Measurements from ENCODE around the gene NECAP2.
"Not testable (repeated sequence)": the region's sequence is repeated elsewhere in the genome, so short reads cannot be mapped to it uniquely, and the experiment has no call there.

NECAP2 gene

GRCh38 chr1:16492937-16493336 is 52.4 kb downstream of the NECAP2 start:
- not testable (repeated sequence) for DNase-seq (ENCODE audit: low read depth in 2 of 2, low spot score in 1 of 2)

GRCh38 chr1:16493731-16494130 is 53.2 kb downstream of the NECAP2 start:
- not testable (repeated sequence) for DNase-seq (ENCODE audit: low read depth in 2 of 2, low spot score in 1 of 2)

DNA sequence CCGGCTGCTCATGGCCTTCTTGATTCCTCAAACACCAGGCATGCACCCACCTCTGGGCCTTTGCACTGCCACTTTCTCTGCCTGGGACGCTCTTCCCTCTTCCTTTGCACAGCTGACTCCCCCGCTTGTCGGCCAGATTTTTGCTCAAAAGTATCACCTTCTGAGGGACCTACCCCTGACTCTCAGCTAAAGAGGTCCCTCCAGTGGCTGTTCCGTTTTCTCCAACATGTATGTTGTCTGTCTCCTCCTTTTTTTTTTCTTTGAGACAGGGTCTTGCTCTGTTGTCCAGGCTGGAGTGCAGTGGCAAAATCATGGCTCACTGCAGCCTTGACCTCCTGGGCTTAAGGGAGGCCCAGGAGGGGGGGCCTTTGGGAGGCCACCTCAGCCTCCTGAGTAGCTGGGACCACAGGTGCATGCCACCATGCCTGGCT is 57.0 kb downstream of the NECAP2 start:
- DNase-seq (ENCODE audit: low read depth in 2 of 2, low spot score in 1 of 2), result not testable (repeated sequence)

DNA sequence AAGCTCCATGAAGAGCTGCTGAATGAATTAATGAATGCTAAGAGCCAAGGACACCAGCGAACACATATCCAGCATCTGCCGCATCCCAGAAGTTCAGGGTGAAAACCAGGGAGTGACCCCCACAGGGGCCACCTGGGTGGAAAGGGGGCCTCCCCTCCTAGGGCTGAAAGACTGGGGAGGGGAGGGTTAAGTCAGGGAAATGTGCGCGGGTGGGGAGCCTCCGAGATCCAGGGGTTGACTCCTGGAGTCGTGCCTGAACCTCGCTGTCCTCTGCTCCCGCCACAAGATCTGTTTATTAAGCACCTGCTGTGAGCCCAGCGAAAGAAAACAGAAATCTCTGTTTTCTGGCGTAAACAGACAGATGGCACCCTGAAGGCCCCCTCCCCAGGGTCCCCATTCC is 57.5 kb downstream of the NECAP2 start:
- DNase-seq (ENCODE audit: low read depth in 2 of 2, low spot score in 1 of 2), result not testable (repeated sequence)

DNA sequence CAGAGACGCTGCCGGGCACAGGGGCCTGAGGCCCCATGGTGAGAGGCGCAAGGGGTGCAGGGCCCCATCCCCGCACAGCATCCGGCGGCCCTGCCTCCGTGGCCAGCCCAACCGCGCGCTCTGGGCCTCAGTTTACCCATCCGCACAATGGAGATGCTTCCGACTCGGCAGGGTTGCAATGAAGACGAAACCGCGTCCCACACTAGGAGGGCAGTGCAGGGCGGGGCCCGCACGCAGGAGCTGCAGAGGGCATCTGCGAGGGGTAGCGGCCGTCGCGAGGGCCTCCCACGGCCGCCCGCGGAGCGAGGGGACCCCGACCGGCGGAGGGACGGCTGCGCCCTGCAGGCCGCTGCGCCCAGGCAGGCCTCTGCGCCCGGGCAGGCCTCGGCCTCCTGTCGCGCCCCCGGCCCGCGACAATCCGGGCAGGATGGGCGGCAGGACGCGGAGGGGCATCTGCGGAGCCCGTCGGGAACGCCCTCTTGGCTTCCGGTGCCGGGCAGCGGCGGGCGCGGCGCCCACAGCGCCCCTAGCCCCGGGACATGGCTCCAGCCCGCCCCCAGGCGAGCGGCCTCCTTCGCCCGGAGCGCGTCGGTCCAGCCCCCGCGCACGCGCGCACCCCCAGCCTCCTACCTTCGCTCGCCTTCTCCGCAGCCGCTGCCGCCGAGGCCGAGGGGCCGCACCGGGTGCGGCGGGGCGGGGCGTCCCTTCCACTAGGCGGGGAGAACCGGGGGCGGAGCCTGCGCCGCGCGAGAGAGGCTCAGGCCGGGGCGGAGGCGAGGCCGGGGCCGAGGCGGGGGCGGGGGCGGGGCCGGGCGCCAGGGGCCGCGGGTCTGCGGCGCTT is 58.3 kb downstream of the NECAP2 start:
- peak; percentile 66 to 70 for DNase-seq (ENCODE audit: low read depth in 2 of 2, low spot score in 1 of 2)

- not testable (repeated sequence) for DNase-seq (ENCODE audit: low read depth in 2 of 2, low spot score in 1 of 2)
Measured at GRCh38 chr1:16500466-16500865, 59.9 kb downstream of the NECAP2 start.

DNA sequence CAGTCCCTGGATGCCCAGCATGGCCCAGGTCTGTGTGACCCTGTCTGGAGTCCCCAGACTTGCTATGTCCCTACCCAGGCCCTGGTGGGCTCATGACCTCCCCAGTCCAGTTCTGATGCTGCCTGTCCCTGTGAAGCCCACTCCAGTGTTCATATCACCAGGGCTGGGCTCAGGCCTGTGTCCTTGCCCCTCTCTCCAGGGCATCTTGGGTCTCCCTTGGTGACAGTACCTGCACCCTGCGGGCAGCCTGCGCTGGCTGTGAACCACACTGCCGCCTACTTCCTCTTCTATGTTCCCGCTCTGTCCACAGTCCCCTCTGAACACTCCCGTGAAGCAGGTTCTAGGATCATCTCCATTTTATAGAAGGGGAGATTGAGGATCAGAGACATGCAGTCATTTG is 60.5 kb downstream of the NECAP2 start:
- DNase-seq (ENCODE audit: low read depth in 2 of 2, low spot score in 1 of 2), result not testable (repeated sequence)

DNA sequence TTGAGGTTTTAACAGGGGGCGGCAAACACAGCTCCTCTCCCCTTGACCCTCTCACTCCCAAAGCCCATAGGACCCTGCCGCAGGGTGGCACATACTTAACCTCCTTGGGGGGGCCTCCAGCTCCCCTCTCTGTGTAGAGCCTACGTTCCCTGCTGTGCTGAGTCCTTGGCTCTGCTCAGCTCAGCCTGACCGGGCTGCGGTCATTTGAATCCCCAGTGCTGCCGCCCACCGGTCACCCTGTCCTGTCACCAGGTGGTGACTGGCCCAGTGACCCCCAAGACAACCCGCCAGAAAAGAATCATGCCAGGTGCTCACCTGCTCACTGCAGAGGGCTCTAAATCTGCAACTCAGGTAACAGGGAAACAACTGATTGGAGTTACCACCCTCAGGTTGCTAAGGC is 60.9 kb downstream of the NECAP2 start:
- not testable (repeated sequence) for DNase-seq (ENCODE audit: low read depth in 2 of 2, low spot score in 1 of 2)

DNA sequence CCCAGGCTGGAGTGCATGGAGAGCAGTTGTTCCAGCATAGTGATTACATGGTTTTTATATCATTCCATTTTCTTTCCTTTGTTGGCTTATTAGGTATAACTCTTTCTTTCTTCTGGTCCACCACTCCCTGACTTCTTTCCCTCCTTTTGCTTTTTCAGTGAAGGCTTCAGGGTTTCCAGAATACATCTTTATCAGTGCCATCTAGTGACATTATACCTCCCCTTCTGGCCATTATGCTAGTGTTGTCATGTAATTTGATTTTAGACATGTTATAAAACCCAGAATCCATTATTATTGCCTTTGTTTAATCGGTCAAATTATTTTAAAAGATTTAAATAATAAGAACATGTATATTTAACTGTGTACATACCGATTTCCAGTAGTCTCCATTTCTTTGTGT is 63.0 kb downstream of the NECAP2 start:
- DNase-seq (ENCODE audit: low read depth in 2 of 2, low spot score in 1 of 2), result no peak

- DNase-seq (ENCODE audit: low read depth in 2 of 2, low spot score in 1 of 2), result not testable (repeated sequence)
Measured at GRCh38 chr1:16505870-16506269, 65.3 kb downstream of the NECAP2 start.

DNA sequence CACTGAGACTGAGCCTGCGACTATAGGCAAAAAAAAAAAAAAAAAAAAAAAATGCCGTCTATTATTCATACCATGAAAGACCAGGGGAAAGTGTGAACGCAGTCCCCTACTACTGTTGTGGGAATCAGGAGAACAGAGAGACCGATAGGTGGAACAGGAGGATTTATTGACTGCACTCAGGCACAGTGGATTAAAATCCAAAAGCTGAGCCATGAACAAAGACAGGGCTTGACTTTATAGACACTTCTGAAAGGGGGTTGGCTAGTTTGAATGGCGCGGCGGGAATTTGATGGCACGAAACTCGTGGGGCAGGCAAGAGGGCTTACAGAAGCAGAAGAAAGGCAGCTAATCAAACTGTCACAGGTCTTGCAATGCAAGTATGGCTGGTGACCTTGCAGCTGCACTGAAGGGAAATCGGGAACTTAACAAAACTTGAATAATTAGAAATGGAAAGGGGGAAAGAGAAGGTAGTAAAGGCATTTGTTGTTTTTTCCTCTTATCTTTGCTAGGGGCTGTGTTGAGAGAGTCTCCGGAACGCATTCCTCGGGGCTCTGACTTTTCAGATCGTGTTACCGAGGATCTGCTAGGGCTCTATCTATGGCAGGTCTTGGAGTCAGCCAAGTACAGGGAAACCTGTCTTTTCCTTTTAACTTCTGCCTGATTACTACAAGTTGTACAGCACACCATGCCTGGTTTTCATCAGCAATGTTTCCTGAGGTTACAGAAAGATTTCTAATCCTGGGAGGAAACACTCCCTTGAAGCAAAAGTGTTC is 66.0 kb downstream of the NECAP2 start:
- DNase-seq (ENCODE audit: low read depth in 2 of 2, low spot score in 1 of 2), result not testable (repeated sequence)

- DNase-seq (ENCODE audit: low read depth in 2 of 2, low spot score in 1 of 2), result not testable (repeated sequence)
Measured at GRCh38 chr1:16508861-16509445, 68.4 kb downstream of the NECAP2 start.
